Thyroid gland (tissue), 4 donors: ENCODE results near the gene BICD1.

Experiments
- CTCF ChIP-seq, 6 experiments: fragments of 200-600 bp in 3 of 6; fragments of 450-650 bp in 3 of 6; sonication (generic) in 3 of 6; IDR thresholded peaks; one replicate each; pipeline ENCODE4 v1.5.1; 2016 to 2019; ENCODE audit warnings: antibody characterized with exemption in 6 of 6, mild to moderate bottlenecking in 2 of 6, inconsistent platforms in 1 of 6, moderate library complexity in 1 of 6
- POLR2A ChIP-seq, 2 donors: fragments of 450-650 bp; IDR thresholded peaks; one replicate each; pipeline ENCODE4 v1.6.1; 2017; ENCODE audit warnings: antibody characterized with exemption in 2 of 2, mild to moderate bottlenecking in 2 of 2, moderate library complexity in 1 of 2

GRCh38 chr12:32285021-32285420, 178.4 kb downstream of the BICD1 start:
- TF ChIP-seq CTCF (IDR thresholded peaks at IDR 0.05), result no peak
- no peak for TF ChIP-seq POLR2A (IDR thresholded peaks at IDR 0.05)
